ENCODE data around the gene C12orf76. TPM values are rescaled to one million over a fixed set of nuclear protein-coding genes. Genes with fewer than 3 reads are reported as not detected.
A peak's percentile ranks its signal among the peaks of the same experiment; 100 is the strongest.

The C12orf76 gene
- total and polyA plus RNA-seq, 2 of the 4 experiments (the other 2 are of a cell fraction): 5.0 to 7.1 TPM

GRCh38 chr12:109995686-109996482, 52.4 kb downstream of the C12orf76 start, which contains the start of gene GIT2:
GIT2 (minus strand) TSS chr12:109996368; CDS start chr12:109996224, 144 bp downstream.
- peaks cover 28% of the 10 kb centered on the region for H4K20me1 ChIP-seq (ENCODE audit: insufficient read depth, low read length)
- no peaks in the 10 kb centered on the region for H3K9me3 ChIP-seq (ENCODE audit: control insufficient read depth, insufficient read depth, low read length)
- peak within 1 kb of the TSS; percentile 84; the same call in 2 of the 3 replicates for H2BK15ac ChIP-seq (ENCODE audit: low read depth, low read length)
- H2BK20ac ChIP-seq (ENCODE audit: low read depth, low read length): peak within 1 kb of the TSS; percentile 89
- no TSS peak for BruUV-seq (replicated peaks)
- peak within 1 kb of the TSS; percentile 86 for H2BK5ac ChIP-seq (ENCODE audit: low read depth, low read length, poor library complexity, severe bottlenecking)
- peaks cover 7% of the 10 kb centered on the region; the same call in 1 of the 2 replicates for H3K4me1 ChIP-seq (ENCODE audit: control insufficient read depth, insufficient read depth, low read length)
- peak within 1 kb of the TSS; percentile 96 for H3K23ac ChIP-seq (ENCODE audit: low read depth, low read length)
- POLR2A ChIA-PET (ENCODE audit: unreplicated experiment): no interaction called here
- peak within 1 kb of the TSS; percentile 98 for H4K5ac ChIP-seq (ENCODE audit: low read depth, low read length)
- H4K8ac ChIP-seq (ENCODE audit: low read depth in 2 of 2, low read length in 2 of 2): peak within 1 kb of the TSS; percentile 91 to 99
- H3K27ac ChIP-seq (ENCODE audit: insufficient read depth, low read length): peak within 1 kb of the TSS; percentile 90
- H3K14ac ChIP-seq (replicated peaks; ENCODE audit: low read depth, low read length): peak within 1 kb of the TSS; percentile 95
- peak within 1 kb of the TSS; percentile 78 for H4K91ac ChIP-seq (ENCODE audit: insufficient read depth, low read depth, low read length)
- peak within 1 kb of the TSS; percentile 90 for H2BK120ac ChIP-seq (ENCODE audit: low read depth, low read length)
- peak within 1 kb of the TSS; percentile 89 for H3K9ac ChIP-seq (ENCODE audit: low read depth, low read length)
- H3K27me3 ChIP-seq (ENCODE audit: control insufficient read depth, insufficient read depth, low read length): no peaks in the 10 kb centered on the region
- in situ Hi-C loops (cut with MboI; ENCODE audit: low sequenced_read_pairs) (no loop called here), dilution Hi-C loops (cut with HindIII; ENCODE audit: low sequenced_read_pairs, unreplicated experiment) (no loop called here), intact Hi-C loops (cut with micrococcal nuclease) (loop anchor here (5.0 kb wide), 2 partner anchors 49 to 64 kb away; no protein-coding TSS in a partner anchor)
- WGBS, 2 experiments (ENCODE audit: extremely low coverage in 2 of 2, insufficient read length in 1 of 2): 0% methylated on average over 18 of the region's 65 CpGs; no CpG with 5 or more reads in 1 of the 2 experiments
- peak within 1 kb of the TSS; percentile 93 for H3K4ac ChIP-seq (ENCODE audit: low read depth, low read length)
- peak; percentile 90 for DNase-seq
- H3K18ac ChIP-seq (ENCODE audit: low read depth, low read length): peak within 1 kb of the TSS; percentile 76
- CTCF ChIA-PET: no interaction called here
- H3K36me3 ChIP-seq (ENCODE audit: control insufficient read depth, insufficient read depth, low read length): peaks cover 5% of the 10 kb centered on the region
- peak; percentile 65 for ATAC-seq (ENCODE audit: low read depth)
- peak within 1 kb of the TSS; percentile 91 for H2AFZ ChIP-seq (replicated peaks; ENCODE audit: low read length, poor library complexity)
- H3K79me1 ChIP-seq (ENCODE audit: low read depth in 1 of 2, low read length in 2 of 2): peaks cover 14 to 56% of the 10 kb centered on the region in 2 experiments
- H3K4me2 ChIP-seq (ENCODE audit: low read depth, low read length): peak within 1 kb of the TSS; percentile 98
- peak within 1 kb of the TSS; percentile 96 for H2AK9ac ChIP-seq (replicated peaks; ENCODE audit: low read depth, low read length, poor library complexity)
- H3K56ac ChIP-seq (ENCODE audit: extremely low read depth, insufficient read depth, low read length): peak within 1 kb of the TSS; percentile 72
- peak within 1 kb of the TSS; percentile 74 for H2AK5ac ChIP-seq (ENCODE audit: low read depth, low read length)
- peak within 1 kb of the TSS; percentile 85 for H3K4me3 ChIP-seq (ENCODE audit: insufficient read depth, low read depth, low read length)
- H3K9me1 ChIP-seq (ENCODE audit: insufficient read depth, low read length): peaks cover 8% of the 10 kb centered on the region
- TF ChIP-seq CEBPB (IDR thresholded peaks at IDR 0.05; ENCODE audit: low read depth, low read length) (no peak), CHD1 (IDR thresholded peaks at IDR 0.05; ENCODE audit: low read depth, low read length) (no peak), MAZ (IDR thresholded peaks at IDR 0.05; ENCODE audit: borderline replicate concordance, low read depth, low read length) (no peak), SMC3 (IDR thresholded peaks at IDR 0.05; ENCODE audit: low read depth, low read length) (no peak), CTCF (conservative IDR thresholded peaks at IDR 0.05; ENCODE audit: low read depth, low read length) (0 out of 2 replicates have a peak, but pooled peaks have one; percentile 4), RAD21 (IDR thresholded peaks at IDR 0.05; ENCODE audit: low read length) (no peak), ELK1 (IDR thresholded peaks at IDR 0.05; ENCODE audit: borderline replicate concordance, low read depth, low read length) (no peak), FOS (IDR thresholded peaks at IDR 0.05; ENCODE audit: low read depth, low read length) (no peak), USF2 (IDR thresholded peaks at IDR 0.05; ENCODE audit: low read depth, low read length) (peak; percentile 96), MAFK (IDR thresholded peaks at IDR 0.05; ENCODE audit: low read depth, low read length) (no peak), POLR2A (IDR thresholded peaks at IDR 0.05; ENCODE audit: low read depth, low read length) (no peak), NFE2L2 (IDR thresholded peaks at IDR 0.05; ENCODE audit: low read depth, low read length) (no peak), MXI1 (IDR thresholded peaks at IDR 0.05; ENCODE audit: borderline replicate concordance, low read depth, low read length) (peak; percentile 66; the same call in 1 of the 2 replicates), BHLHE40 (IDR thresholded peaks at IDR 0.05; ENCODE audit: low read depth, low read length) (peak; percentile 68; the same call in 1 of the 2 replicates)
